ENCODE data around the gene MBTPS1.

The MBTPS1 gene

DNA sequence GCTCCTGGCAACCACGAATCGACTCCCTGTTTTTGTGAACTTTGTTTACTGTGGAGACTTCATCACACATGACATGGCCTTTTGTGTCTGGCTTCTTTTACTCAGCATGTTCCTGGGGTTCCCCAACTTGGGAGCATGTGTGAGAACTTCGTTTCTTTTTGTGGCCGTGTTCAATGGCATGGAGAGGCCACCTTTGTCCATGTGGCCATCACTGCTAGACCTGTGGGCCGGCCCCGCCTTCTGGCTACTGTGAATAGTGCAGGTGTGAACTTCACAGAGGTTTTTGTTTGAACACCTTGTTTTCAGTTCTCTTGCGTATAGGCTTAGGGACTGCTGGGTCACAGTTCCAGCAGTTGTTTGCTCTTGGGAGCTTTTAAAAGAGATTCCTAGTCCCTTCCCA, 68.5 kb downstream of the MBTPS1 start:
- no peak for ATAC-seq
- TF ChIP-seq OSR1 (CRISPR knock-in tag; IDR thresholded peaks at IDR 0.05): no peak
- TF ChIP-seq, protein P1, sequence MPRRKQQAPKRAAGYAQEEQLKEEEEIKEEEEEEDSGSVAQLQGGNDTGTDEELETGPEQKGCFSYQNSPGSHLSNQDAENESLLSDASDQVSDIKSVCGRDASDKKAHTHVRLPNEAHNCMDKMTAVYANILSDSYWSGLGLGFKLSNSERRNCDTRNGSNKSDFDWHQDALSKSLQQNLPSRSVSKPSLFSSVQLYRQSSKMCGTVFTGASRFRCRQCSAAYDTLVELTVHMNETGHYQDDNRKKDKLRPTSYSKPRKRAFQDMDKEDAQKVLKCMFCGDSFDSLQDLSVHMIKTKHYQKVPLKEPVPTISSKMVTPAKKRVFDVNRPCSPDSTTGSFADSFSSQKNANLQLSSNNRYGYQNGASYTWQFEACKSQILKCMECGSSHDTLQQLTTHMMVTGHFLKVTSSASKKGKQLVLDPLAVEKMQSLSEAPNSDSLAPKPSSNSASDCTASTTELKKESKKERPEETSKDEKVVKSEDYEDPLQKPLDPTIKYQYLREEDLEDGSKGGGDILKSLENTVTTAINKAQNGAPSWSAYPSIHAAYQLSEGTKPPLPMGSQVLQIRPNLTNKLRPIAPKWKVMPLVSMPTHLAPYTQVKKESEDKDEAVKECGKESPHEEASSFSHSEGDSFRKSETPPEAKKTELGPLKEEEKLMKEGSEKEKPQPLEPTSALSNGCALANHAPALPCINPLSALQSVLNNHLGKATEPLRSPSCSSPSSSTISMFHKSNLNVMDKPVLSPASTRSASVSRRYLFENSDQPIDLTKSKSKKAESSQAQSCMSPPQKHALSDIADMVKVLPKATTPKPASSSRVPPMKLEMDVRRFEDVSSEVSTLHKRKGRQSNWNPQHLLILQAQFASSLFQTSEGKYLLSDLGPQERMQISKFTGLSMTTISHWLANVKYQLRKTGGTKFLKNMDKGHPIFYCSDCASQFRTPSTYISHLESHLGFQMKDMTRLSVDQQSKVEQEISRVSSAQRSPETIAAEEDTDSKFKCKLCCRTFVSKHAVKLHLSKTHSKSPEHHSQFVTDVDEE (CRISPR knock-in tag; IDR thresholded peaks at IDR 0.05): no peak
- no peak for TF ChIP-seq PPARA (CRISPR knock-in tag; IDR thresholded peaks at IDR 0.05; ENCODE audit: borderline replicate concordance)
- TF ChIP-seq ISL1 (CRISPR knock-in tag; IDR thresholded peaks at IDR 0.05): no peak
- no peak for TF ChIP-seq ARNTL (CRISPR knock-in tag; IDR thresholded peaks at IDR 0.05; ENCODE audit: borderline replicate concordance, low read depth)
- TF ChIP-seq GLIS3 (CRISPR knock-in tag; IDR thresholded peaks at IDR 0.05): no peak
- no peak for TF ChIP-seq TOX (CRISPR knock-in tag; IDR thresholded peaks at IDR 0.05; ENCODE audit: borderline replicate concordance)
- TF ChIP-seq ZFP30 (CRISPR knock-in tag; IDR thresholded peaks at IDR 0.05): no peak
- no peak for TF ChIP-seq ESRRG (CRISPR knock-in tag; IDR thresholded peaks at IDR 0.05)
- no peak for TF ChIP-seq ZFP3 (CRISPR knock-in tag; IDR thresholded peaks at IDR 0.05)
- no peak for TF ChIP-seq RARB (CRISPR knock-in tag; IDR thresholded peaks at IDR 0.05)
- TF ChIP-seq, protein P2, sequence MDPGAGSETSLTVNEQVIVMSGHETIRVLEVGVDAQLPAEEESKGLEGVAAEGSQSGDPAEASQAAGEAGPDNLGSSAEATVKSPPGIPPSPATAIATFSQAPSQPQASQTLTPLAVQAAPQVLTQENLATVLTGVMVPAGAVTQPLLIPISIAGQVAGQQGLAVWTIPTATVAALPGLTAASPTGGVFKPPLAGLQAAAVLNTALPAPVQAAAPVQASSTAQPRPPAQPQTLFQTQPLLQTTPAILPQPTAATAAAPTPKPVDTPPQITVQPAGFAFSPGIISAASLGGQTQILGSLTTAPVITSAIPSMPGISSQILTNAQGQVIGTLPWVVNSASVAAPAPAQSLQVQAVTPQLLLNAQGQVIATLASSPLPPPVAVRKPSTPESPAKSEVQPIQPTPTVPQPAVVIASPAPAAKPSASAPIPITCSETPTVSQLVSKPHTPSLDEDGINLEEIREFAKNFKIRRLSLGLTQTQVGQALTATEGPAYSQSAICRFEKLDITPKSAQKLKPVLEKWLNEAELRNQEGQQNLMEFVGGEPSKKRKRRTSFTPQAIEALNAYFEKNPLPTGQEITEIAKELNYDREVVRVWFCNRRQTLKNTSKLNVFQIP (CRISPR knock-in tag; IDR thresholded peaks at IDR 0.05; ENCODE audit: borderline replicate concordance, low read depth): no peak

DNA sequence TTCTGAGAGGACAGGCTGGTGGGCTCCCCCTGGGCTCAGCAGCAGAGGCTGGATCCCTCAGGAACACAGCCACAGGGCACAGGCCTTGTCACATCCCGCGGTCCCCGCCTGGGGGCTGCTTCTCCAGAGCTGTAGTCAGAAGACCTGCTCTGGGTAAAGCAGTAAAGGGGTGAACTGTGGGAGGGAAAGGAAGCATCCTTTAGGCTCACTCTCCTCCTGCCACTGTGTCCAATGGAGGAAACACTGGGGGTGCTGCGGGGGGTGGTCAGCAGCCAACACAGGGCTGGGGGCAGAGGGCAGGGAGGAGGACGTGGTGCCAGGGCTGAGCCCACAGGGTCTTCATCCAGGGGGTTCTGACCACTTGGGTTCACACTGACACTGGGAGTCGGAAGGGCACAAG, 69.1 kb downstream of the MBTPS1 start:
- TF ChIP-seq SNAI2 (CRISPR knock-in tag; IDR thresholded peaks at IDR 0.05): no peak
- no peak for ATAC-seq

DNA sequence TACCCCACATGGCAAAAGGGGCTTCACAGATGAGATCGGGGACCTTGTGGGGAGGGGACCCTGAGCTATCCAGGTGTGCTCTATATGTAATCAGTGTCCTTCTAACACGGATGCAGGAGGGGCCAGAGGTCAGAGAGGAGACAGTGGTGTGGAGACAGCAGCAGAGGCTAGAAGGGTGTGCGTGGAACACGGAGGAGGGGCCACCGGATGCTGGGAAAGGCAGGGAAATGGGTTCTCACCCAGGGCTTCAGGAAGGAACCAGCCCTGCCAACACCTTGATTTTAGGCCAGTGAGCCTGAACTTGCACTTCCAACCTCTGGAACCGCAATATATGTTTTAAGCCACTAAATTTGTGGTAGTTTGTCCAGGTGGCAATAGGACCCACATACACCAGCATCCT, 69.5 kb downstream of the MBTPS1 start:
- no peak for ATAC-seq
- TF ChIP-seq, protein P3, sequence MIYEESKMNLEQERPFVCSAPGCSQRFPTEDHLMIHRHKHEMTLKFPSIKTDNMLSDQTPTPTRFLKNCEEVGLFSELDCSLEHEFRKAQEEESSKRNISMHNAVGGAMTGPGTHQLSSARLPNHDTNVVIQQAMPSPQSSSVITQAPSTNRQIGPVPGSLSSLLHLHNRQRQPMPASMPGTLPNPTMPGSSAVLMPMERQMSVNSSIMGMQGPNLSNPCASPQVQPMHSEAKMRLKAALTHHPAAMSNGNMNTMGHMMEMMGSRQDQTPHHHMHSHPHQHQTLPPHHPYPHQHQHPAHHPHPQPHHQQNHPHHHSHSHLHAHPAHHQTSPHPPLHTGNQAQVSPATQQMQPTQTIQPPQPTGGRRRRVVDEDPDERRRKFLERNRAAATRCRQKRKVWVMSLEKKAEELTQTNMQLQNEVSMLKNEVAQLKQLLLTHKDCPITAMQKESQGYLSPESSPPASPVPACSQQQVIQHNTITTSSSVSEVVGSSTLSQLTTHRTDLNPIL (CRISPR knock-in tag; IDR thresholded peaks at IDR 0.05; ENCODE audit: low read depth): no peak
- TF ChIP-seq ISL1 (CRISPR knock-in tag; IDR thresholded peaks at IDR 0.05) (no peak), ESRRG (CRISPR knock-in tag; IDR thresholded peaks at IDR 0.05) (no peak), SNAI2 (CRISPR knock-in tag; IDR thresholded peaks at IDR 0.05) (no peak), ZNF8 (CRISPR knock-in tag; IDR thresholded peaks at IDR 0.05) (no peak), ARNTL (CRISPR knock-in tag; IDR thresholded peaks at IDR 0.05; ENCODE audit: borderline replicate concordance, low read depth) (no peak), ZC3H10 (CRISPR knock-in tag; IDR thresholded peaks at IDR 0.05) (no peak), BACH2 (CRISPR knock-in tag; IDR thresholded peaks at IDR 0.05; ENCODE audit: borderline replicate concordance) (no peak), GLIS3 (CRISPR knock-in tag; IDR thresholded peaks at IDR 0.05) (no peak), RARB (CRISPR knock-in tag; IDR thresholded peaks at IDR 0.05) (no peak), ZNF70 (CRISPR knock-in tag; IDR thresholded peaks at IDR 0.05) (no peak), PPARA (CRISPR knock-in tag; IDR thresholded peaks at IDR 0.05; ENCODE audit: borderline replicate concordance) (no peak), OSR1 (CRISPR knock-in tag; IDR thresholded peaks at IDR 0.05) (no peak)
- TF ChIP-seq, protein P1 (CRISPR knock-in tag; IDR thresholded peaks at IDR 0.05): no peak
- TF ChIP-seq, protein P4, sequence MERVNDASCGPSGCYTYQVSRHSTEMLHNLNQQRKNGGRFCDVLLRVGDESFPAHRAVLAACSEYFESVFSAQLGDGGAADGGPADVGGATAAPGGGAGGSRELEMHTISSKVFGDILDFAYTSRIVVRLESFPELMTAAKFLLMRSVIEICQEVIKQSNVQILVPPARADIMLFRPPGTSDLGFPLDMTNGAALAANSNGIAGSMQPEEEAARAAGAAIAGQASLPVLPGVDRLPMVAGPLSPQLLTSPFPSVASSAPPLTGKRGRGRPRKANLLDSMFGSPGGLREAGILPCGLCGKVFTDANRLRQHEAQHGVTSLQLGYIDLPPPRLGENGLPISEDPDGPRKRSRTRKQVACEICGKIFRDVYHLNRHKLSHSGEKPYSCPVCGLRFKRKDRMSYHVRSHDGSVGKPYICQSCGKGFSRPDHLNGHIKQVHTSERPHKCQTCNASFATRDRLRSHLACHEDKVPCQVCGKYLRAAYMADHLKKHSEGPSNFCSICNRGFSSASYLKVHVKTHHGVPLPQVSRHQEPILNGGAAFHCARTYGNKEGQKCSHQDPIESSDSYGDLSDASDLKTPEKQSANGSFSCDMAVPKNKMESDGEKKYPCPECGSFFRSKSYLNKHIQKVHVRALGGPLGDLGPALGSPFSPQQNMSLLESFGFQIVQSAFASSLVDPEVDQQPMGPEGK (CRISPR knock-in tag; IDR thresholded peaks at IDR 0.05; ENCODE audit: borderline replicate concordance): no peak
- TF ChIP-seq, protein P2 (CRISPR knock-in tag; IDR thresholded peaks at IDR 0.05; ENCODE audit: borderline replicate concordance, low read depth): no peak
